GM12873 (cell line): ENCODE results near the gene ADCY1.

Experiments
- CTCF ChIP-seq: IDR thresholded peaks from 2 replicates; pipeline ENCODE4 v1.5.1; 2012; ENCODE audit warnings: low read depth, mild to moderate bottlenecking, moderate library complexity, low read length, control low read depth; ENCODE audit not compliant: insufficient read depth; ENCODE audit errors: missing control alignments

ADCY1 gene

GRCh38 chr7:45573661-45574415 is at the start of gene ADCY1:
TSS of gene ADCY1 (plus strand) at chr7:45574368. CDS start at chr7:45574544, 176 bp downstream.
- no peak for TF ChIP-seq CTCF

- TF ChIP-seq CTCF = no peak
These were observed 49.7 kb upstream of the ADCY1 start for GRCh38 chr7:45524445-45524844.

GRCh38 chr7:45525057-45525456 is 49.1 kb upstream of the ADCY1 start:
- TF ChIP-seq CTCF = no peak

GRCh38 chr7:45543473-45543872 is 30.7 kb upstream of the ADCY1 start:
- no peak for TF ChIP-seq CTCF

GRCh38 chr7:45563401-45563800 is 10.8 kb upstream of the ADCY1 start:
- no peak for TF ChIP-seq CTCF

GRCh38 chr7:45563941-45564461 is 10.2 kb upstream of the ADCY1 start:
- no peak for TF ChIP-seq CTCF

- no peak for TF ChIP-seq CTCF
These were observed 9.7 kb upstream of the ADCY1 start for GRCh38 chr7:45564485-45564884.
